Activated CD4-positive, alpha-beta T cell treated with anti-CD3 and anti-CD28 coated beads for 1 hour (primary cell): Measurements from ENCODE around the gene HSPB1.
"Not testable (repeated sequence)": the region's sequence is repeated elsewhere in the genome, so short reads cannot be mapped to it uniquely, and the experiment has no call there.

Experiments
- DNase-seq: peaks from one replicate; pipeline ENCODE4 v3.0.0-alpha.2; 2020

The HSPB1 gene

GRCh38 chr7:76335417-76335816 lies 32.9 kb downstream of the HSPB1 start:
- DNase-seq, result not testable (repeated sequence)

GRCh38 chr7:76336094-76336493 lies 33.6 kb downstream of the HSPB1 start:
- no peak for DNase-seq

- no peak for DNase-seq
Measured at GRCh38 chr7:76337147-76337546, 34.7 kb downstream of the HSPB1 start.

- DNase-seq, result no peak
Measured at GRCh38 chr7:76338298-76339084, 36.0 kb downstream of the HSPB1 start.

- no peak for DNase-seq
Measured at GRCh38 chr7:76340617-76341131, 38.2 kb downstream of the HSPB1 start.

- DNase-seq, result no peak
Measured at GRCh38 chr7:76342222-76342621, 39.7 kb downstream of the HSPB1 start.

GRCh38 chr7:76343294-76343930 lies 40.9 kb downstream of the HSPB1 start:
- no peak for DNase-seq

GRCh38 chr7:76343931-76344321 lies 41.5 kb downstream of the HSPB1 start:
- no peak for DNase-seq

GRCh38 chr7:76346097-76346496 lies 43.6 kb downstream of the HSPB1 start:
- DNase-seq, result no peak

- no peak for DNase-seq
Measured at GRCh38 chr7:76346778-76347177, 44.3 kb downstream of the HSPB1 start.

- DNase-seq, result no peak
Measured at GRCh38 chr7:76347710-76348109, 45.2 kb downstream of the HSPB1 start.

- DNase-seq, result no peak
Measured at GRCh38 chr7:76349313-76349885, 46.9 kb downstream of the HSPB1 start.

GRCh38 chr7:76351372-76351771 lies 48.9 kb downstream of the HSPB1 start:
- DNase-seq, result no peak

- no peak for DNase-seq
Measured at GRCh38 chr7:76352193-76352592, 49.7 kb downstream of the HSPB1 start.

- no peak for DNase-seq
Measured at GRCh38 chr7:76353744-76354143, 51.3 kb downstream of the HSPB1 start.
